ENCODE results near the gene C16orf74. TPM values are rescaled to one million over a fixed set of nuclear protein-coding genes. Genes with fewer than 3 reads are reported as not detected.

The C16orf74 gene
- total RNA-seq, 1 donor from 2014 or later, result 3.1 TPM

GRCh38 chr16:85706449-85707034 lies 44.4 kb downstream of the C16orf74 start:
- H3K27me3 Mint-ChIP-seq, result peaks cover 22% of the 10 kb centered on the region
- H3K27ac Mint-ChIP-seq, result no peak overlapping the region
- DNase-seq (ENCODE audit: extremely low spot score, unreplicated experiment), result no peak
- TF ChIP-seq CTCF (conservative IDR thresholded peaks at IDR 0.05), result no peak
- H3K36me3 Mint-ChIP-seq, result no peaks in the 10 kb centered on the region
- H3K9me3 Mint-ChIP-seq, result no peaks in the 10 kb centered on the region
- H3K4me3 Mint-ChIP-seq, result no peak overlapping the region
- peaks cover 13% of the 10 kb centered on the region for H3K4me1 Mint-ChIP-seq (ENCODE audit: unreplicated experiment)

- DNase-seq (ENCODE audit: extremely low spot score, unreplicated experiment), result no peak
- peaks cover 13% of the 10 kb centered on the region for H3K27me3 Mint-ChIP-seq
- H3K27ac Mint-ChIP-seq, result no peak overlapping the region
- H3K4me3 Mint-ChIP-seq, result no peak overlapping the region
- H3K9me3 Mint-ChIP-seq, result no peaks in the 10 kb centered on the region
- no peaks in the 10 kb centered on the region for H3K36me3 Mint-ChIP-seq
- TF ChIP-seq CTCF (conservative IDR thresholded peaks at IDR 0.05), result no peak
- peaks cover 6% of the 10 kb centered on the region for H3K4me1 Mint-ChIP-seq (ENCODE audit: unreplicated experiment)
These were observed 45.7 kb downstream of the C16orf74 start for GRCh38 chr16:85704900-85705846.

GRCh38 chr16:85704011-85704410 lies 46.9 kb downstream of the C16orf74 start:
- Mint-ChIP-seq H3K36me3 (no peaks in the 10 kb centered on the region), H3K27me3 (peaks cover 7% of the 10 kb centered on the region), H3K4me1 (ENCODE audit: unreplicated experiment) (peaks cover 5% of the 10 kb centered on the region), H3K4me3 (no peak overlapping the region), H3K9me3 (no peaks in the 10 kb centered on the region), H3K27ac (no peak overlapping the region)
- no peak for TF ChIP-seq CTCF (conservative IDR thresholded peaks at IDR 0.05)
- no peak for DNase-seq (ENCODE audit: extremely low spot score, unreplicated experiment)

DNA sequence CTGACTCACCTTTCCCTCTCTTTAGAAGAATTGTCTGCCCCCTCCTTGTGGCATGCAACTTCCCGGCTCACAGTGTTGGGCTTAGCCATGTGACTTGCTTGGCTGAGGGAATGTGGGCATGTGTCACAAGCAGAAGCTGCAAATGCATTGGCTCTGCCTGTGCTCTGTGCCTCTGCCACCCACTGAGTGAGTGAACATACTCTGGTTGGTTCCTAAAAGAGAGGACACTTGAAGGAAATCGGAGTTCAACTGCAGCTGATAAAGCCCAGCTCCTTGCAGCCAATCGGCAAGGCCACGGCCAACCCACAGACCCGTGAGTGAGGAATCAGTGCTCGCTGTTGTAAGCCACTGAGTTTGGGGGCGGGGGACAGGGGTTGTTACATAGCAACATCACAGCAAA lies 51.3 kb downstream of the C16orf74 start:
- H3K27me3 Mint-ChIP-seq, result peaks cover 18% of the 10 kb centered on the region
- H3K4me1 Mint-ChIP-seq (ENCODE audit: unreplicated experiment), result peaks cover 5% of the 10 kb centered on the region
- no peak overlapping the region for H3K4me3 Mint-ChIP-seq
- TF ChIP-seq CTCF (conservative IDR thresholded peaks at IDR 0.05), result no peak
- no peaks in the 10 kb centered on the region for H3K9me3 Mint-ChIP-seq
- no peaks in the 10 kb centered on the region for H3K36me3 Mint-ChIP-seq
- no peak for DNase-seq (ENCODE audit: extremely low spot score, unreplicated experiment)
- no peak overlapping the region for H3K27ac Mint-ChIP-seq

DNA sequence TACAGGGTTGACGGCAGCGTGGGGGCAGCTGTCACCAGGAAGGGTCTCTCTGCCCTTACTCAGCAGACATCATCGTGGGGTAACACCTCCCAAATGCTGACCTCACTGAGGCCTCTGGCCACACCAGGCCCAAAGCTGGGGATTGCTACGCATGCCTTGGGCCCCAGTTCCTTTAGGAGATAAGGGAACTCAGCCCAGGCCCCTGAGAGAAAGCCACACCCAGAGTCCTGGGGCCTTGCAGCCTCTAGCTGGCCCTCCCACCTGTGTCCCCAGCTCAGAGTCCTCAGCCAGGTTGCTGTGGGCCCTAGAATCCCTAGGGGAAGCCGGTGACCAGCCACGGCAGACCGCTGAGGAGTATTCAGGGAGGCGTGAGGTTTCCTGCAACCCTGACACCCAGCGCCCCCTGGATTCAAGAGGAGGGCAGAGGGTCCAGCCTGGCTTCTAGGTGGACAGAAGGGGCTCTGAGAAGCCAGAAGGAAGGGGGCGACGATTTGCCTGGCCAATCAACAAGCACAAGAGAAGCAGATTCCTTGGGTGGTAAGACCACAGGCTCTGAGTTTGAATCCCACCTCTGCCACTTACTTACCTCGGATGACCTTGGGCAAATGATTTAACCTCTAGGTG lies 51.8 kb downstream of the C16orf74 start:
- peaks cover 18% of the 10 kb centered on the region for H3K27me3 Mint-ChIP-seq
- no peak for TF ChIP-seq CTCF (conservative IDR thresholded peaks at IDR 0.05)
- H3K4me3 Mint-ChIP-seq, result no peak overlapping the region
- H3K4me1 Mint-ChIP-seq (ENCODE audit: unreplicated experiment), result peaks cover 5% of the 10 kb centered on the region
- no peaks in the 10 kb centered on the region for H3K36me3 Mint-ChIP-seq
- no peak for DNase-seq (ENCODE audit: extremely low spot score, unreplicated experiment)
- no peaks in the 10 kb centered on the region for H3K9me3 Mint-ChIP-seq
- H3K27ac Mint-ChIP-seq, result no peak overlapping the region
